ENCODE data around the gene BIRC6.
"Not testable (repeated sequence)": the region's sequence is repeated elsewhere in the genome, so short reads cannot be mapped to it uniquely, and the experiment has no call there.

BIRC6 gene

GRCh38 chr2:32342801-32343200 is 14.0 kb upstream of the BIRC6 start:
- H3K4me3 ChIP-seq (ENCODE audit: low read depth in 1 of 2, low read length in 1 of 2): no peak overlapping the region
- no peak for TF ChIP-seq CTCF (IDR thresholded peaks at IDR 0.05)
- no peak overlapping the region for H3K27ac ChIP-seq
- H3K4me1 ChIP-seq (ENCODE audit: control insufficient read depth in 1 of 2, insufficient read depth in 1 of 2, low read depth in 1 of 2, low read length in 1 of 2): no peaks in the 10 kb centered on the region
- no peaks in the 10 kb centered on the region for H3K9me3 ChIP-seq
- H3K27me3 ChIP-seq: no peaks in the 10 kb centered on the region
- peaks cover 9% of the 10 kb centered on the region for H3K36me3 ChIP-seq

- not testable (repeated sequence) for H3K9me3 ChIP-seq; H3K4me1 ChIP-seq (ENCODE audit: control insufficient read depth in 1 of 2, insufficient read depth in 1 of 2, low read depth in 1 of 2, low read length in 1 of 2); H3K27ac ChIP-seq; H3K36me3 ChIP-seq; H3K27me3 ChIP-seq; H3K4me3 ChIP-seq (ENCODE audit: low read depth in 1 of 2, low read length in 1 of 2)
Observed at GRCh38 chr2:32350797-32351196, 6.0 kb upstream of the BIRC6 start.

GRCh38 chr2:32355976-32356680 is 695 bp upstream of the BIRC6 start:
- H3K27me3 ChIP-seq: no peaks in the 10 kb centered on the region
- peak overlapping the region; percentile 95 for H3K27ac ChIP-seq

GRCh38 chr2:32357318-32358110 is 691 bp downstream of the BIRC6 start:
- Histone ChIP-seq H3K36me3 (no peaks in the 10 kb centered on the region), H3K4me1 (ENCODE audit: control insufficient read depth in 1 of 2, insufficient read depth in 1 of 2, low read depth in 1 of 2, low read length in 1 of 2) (peaks cover 23 to 25% of the 10 kb centered on the region in 2 experiments), H3K4me3 (ENCODE audit: low read depth in 1 of 2, low read length in 1 of 2) (peak overlapping the region; percentile 73 to 89), H3K27ac (peak overlapping the region; percentile 95), H3K27me3 (no peaks in the 10 kb centered on the region), H3K9me3 (no peaks in the 10 kb centered on the region)
- TF ChIP-seq CTCF (IDR thresholded peaks at IDR 0.05): peak; percentile 14

More at GRCh38 chr2:32355976-32356680, 695 bp upstream of the BIRC6 start:
- TF ChIP-seq CTCF (IDR thresholded peaks at IDR 0.05): no peak
- Histone ChIP-seq H3K4me3 (ENCODE audit: low read depth in 1 of 2, low read length in 1 of 2) (peak overlapping the region; percentile 73 to 89), H3K36me3 (no peaks in the 10 kb centered on the region), H3K9me3 (no peaks in the 10 kb centered on the region), H3K4me1 (ENCODE audit: control insufficient read depth in 1 of 2, insufficient read depth in 1 of 2, low read depth in 1 of 2, low read length in 1 of 2) (peaks cover 23 to 25% of the 10 kb centered on the region in 2 experiments)

GRCh38 chr2:32358111-32358482 is 1.3 kb downstream of the BIRC6 start:
- Histone ChIP-seq H3K4me3 (ENCODE audit: low read depth in 1 of 2, low read length in 1 of 2) (peak overlapping the region; percentile 73 to 89), H3K27ac (peak overlapping the region; percentile 95), H3K27me3 (no peaks in the 10 kb centered on the region), H3K36me3 (no peaks in the 10 kb centered on the region), H3K4me1 (ENCODE audit: control insufficient read depth in 1 of 2, insufficient read depth in 1 of 2, low read depth in 1 of 2, low read length in 1 of 2) (peaks cover 23 to 25% of the 10 kb centered on the region in 2 experiments), H3K9me3 (no peaks in the 10 kb centered on the region)
- TF ChIP-seq CTCF (IDR thresholded peaks at IDR 0.05): no peak

GRCh38 chr2:32360416-32360815 is 3.6 kb downstream of the BIRC6 start:
- Histone ChIP-seq H3K9me3 (no peaks in the 10 kb centered on the region), H3K4me3 (ENCODE audit: low read depth in 1 of 2, low read length in 1 of 2) (no peak overlapping the region), H3K27me3 (no peaks in the 10 kb centered on the region), H3K4me1 (ENCODE audit: control insufficient read depth in 1 of 2, insufficient read depth in 1 of 2, low read depth in 1 of 2, low read length in 1 of 2) (peaks cover 23 to 25% of the 10 kb centered on the region in 2 experiments), H3K27ac (no peak overlapping the region), H3K36me3 (no peaks in the 10 kb centered on the region)
- no peak for TF ChIP-seq CTCF (IDR thresholded peaks at IDR 0.05)

GRCh38 chr2:32362997-32363396 is 6.2 kb downstream of the BIRC6 start:
- not testable (repeated sequence) for H3K4me3 ChIP-seq (ENCODE audit: low read depth in 1 of 2, low read length in 1 of 2); H3K27me3 ChIP-seq; H3K9me3 ChIP-seq; H3K36me3 ChIP-seq; H3K27ac ChIP-seq
- peaks cover 15 to 18% of the 10 kb centered on the region in 2 experiments for H3K4me1 ChIP-seq (ENCODE audit: control insufficient read depth in 1 of 2, insufficient read depth in 1 of 2, low read depth in 1 of 2, low read length in 1 of 2)
